GM06990 (cell line): Measurements from ENCODE around the gene FUT4.
A peak's percentile ranks its signal among the peaks of the same experiment; 100 is the strongest.

ENCODE experiments used
- DNase-seq: peaks from one replicate; pipeline ENCODE4 v3.0.0-alpha.2; 2011; ENCODE audit not compliant: insufficient read length; ENCODE audit errors: extremely low read depth
- H3K27me3 ChIP-seq: replicated peaks from 2 replicates; pipeline ENCODE4 v1.6.0; 2011; ENCODE audit warnings: low read length; ENCODE audit not compliant: control insufficient read depth, insufficient read depth
- H3K36me3 ChIP-seq: 2 replicates; pipeline ENCODE4 v1.5.1; 2011; ENCODE audit warnings: low read length; ENCODE audit not compliant: control insufficient read depth, insufficient read depth
- H3K4me3 ChIP-seq: replicated peaks from 2 replicates; pipeline ENCODE4 v1.5.1; 2011; ENCODE audit warnings: low read depth, mild to moderate bottlenecking, control low read depth, low read length
- CTCF ChIP-seq: IDR thresholded peaks from 2 replicates; pipeline ENCODE4 v1.5.1; 2011; ENCODE audit warnings: low read length, control low read depth, mild to moderate bottlenecking, inconsistent platforms; ENCODE audit not compliant: insufficient read depth, poor library complexity, severe bottlenecking

Gene FUT4

GRCh38 chr11:94588366-94588942 lies 44.7 kb downstream of the FUT4 start:
- DNase-seq = no peak
- no peaks in the 10 kb centered on the region for H3K27me3 ChIP-seq
- TF ChIP-seq CTCF = no peak
- no peak overlapping the region for H3K4me3 ChIP-seq
- H3K36me3 ChIP-seq = no peaks in the 10 kb centered on the region

- H3K36me3 ChIP-seq = no peaks in the 10 kb centered on the region
- H3K4me3 ChIP-seq = no peak overlapping the region
- H3K27me3 ChIP-seq = no peaks in the 10 kb centered on the region
- no peak for DNase-seq
- no peak for TF ChIP-seq CTCF
Measured at GRCh38 chr11:94590352-94591041, 46.8 kb downstream of the FUT4 start.

- peak; percentile 24 for DNase-seq
Measured at GRCh38 chr11:94593030-94593429, 49.3 kb downstream of the FUT4 start.

GRCh38 chr11:94595076-94595475 lies 51.4 kb downstream of the FUT4 start:
- H3K36me3 ChIP-seq = no peaks in the 10 kb centered on the region
- no peak for TF ChIP-seq CTCF
- no peak for DNase-seq
- H3K27me3 ChIP-seq = no peaks in the 10 kb centered on the region
- H3K4me3 ChIP-seq = no peak overlapping the region

More at GRCh38 chr11:94593030-94593429, 49.3 kb downstream of the FUT4 start:
- Histone ChIP-seq H3K27me3 (no peaks in the 10 kb centered on the region), H3K36me3 (no peaks in the 10 kb centered on the region), H3K4me3 (no peak overlapping the region)
- TF ChIP-seq CTCF = no peak

GRCh38 chr11:94597896-94598295 lies 54.2 kb downstream of the FUT4 start:
- peak; percentile 11 for TF ChIP-seq CTCF
- Histone ChIP-seq H3K36me3 (no peaks in the 10 kb centered on the region), H3K4me3 (no peak overlapping the region), H3K27me3 (no peaks in the 10 kb centered on the region)
- DNase-seq = no peak
